Pancreas (tissue), 10 donors: ENCODE data around the gene ASIC3. TPM values are rescaled to one million over a fixed set of nuclear protein-coding genes. Genes with fewer than 3 reads are reported as not detected.

ENCODE experiments used
- ATAC-seq, 4 donors: fragments of 200-7000 bp; cut with Tn5 transposase; one replicate each; pipeline versions ENCODE4 v1.8.0 to v1.9.1; 2020; ENCODE audit warnings: mild to moderate bottlenecking in 4 of 4, moderate library complexity in 4 of 4
- DNase-seq, 6 donors: peaks; one replicate each; pipeline ENCODE4 v3.0.0-alpha.2; 2020
- FAIRE-seq: peaks from 2 replicates; lab custom pipeline; 2012; peaks lifted over from hg19 to GRCh38; lab: Jason Lieb, UNC
- H3K27ac ChIP-seq, 4 donors: fragments of 200-600 bp; sonication (generic); 1 replicate in 3 of 4; 2 replicates in 1 of 4; pipeline versions ENCODE4 v1.5.0 to v1.8.0; 2020
- H3K27me3 ChIP-seq, 4 donors: fragments of 200-600 bp; one replicate each; pipeline ENCODE4 v1.8.0; 2021
- H3K36me3 ChIP-seq, 3 donors: fragments of 200-600 bp; sonication (generic) in 1 of 3; one replicate each; pipeline versions ENCODE4 v1.5.0 to v1.8.0; 2020 to 2021
- H3K4me1 ChIP-seq, 3 donors: fragments of 200-600 bp; one replicate each; pipeline ENCODE4 v1.8.0; 2021
- H3K4me3 ChIP-seq, 4 donors: fragments of 200-600 bp; sonication (generic) in 2 of 4; one replicate each; pipeline versions ENCODE4 v1.5.0 to v1.8.0; 2020 to 2021
- H3K9me3 ChIP-seq, 4 donors: fragments of 200-600 bp; one replicate each; pipeline ENCODE4 v1.8.0; 2021
- CTCF ChIP-seq, 4 donors: fragments of 200-600 bp; sonication (generic) in 3 of 4; IDR thresholded peaks; one replicate each; pipeline versions ENCODE4 v1.5.0 to v1.8.0; 2021; ENCODE audit warnings: antibody characterized with exemption in 4 of 4
- WGBS, 2 donors: extraction: QIAGEN DNeasy Blood & Tissue Kit; methylation state at CpG; one replicate each; pipeline ENCODE4 v1.1.7; 2013; 5-methylcytosine and 5-hydroxymethylcytosine counted together
- intact Hi-C, 3 donors: fragments of 100-400 bp; cut with DNase I; formaldehyde crosslinking; loops; one replicate each; pipeline versions ENCODE4 v1.11.1 to v1.14.2; 2022
- polyA plus RNA-seq, 2 donors: library from polyadenylated mRNA; stranded (reverse); fragments of 200-250 nt; gene quantifications; one replicate each; pipeline ENCODE4 v1.2.3, GENCODE V29; 2013
- total RNA-seq, 6 donors: library from RNA; stranded (reverse); fragmentation: NEBNext Ultra II Directional in 4 of 6; extraction: Animal tissue kit (Norgen Biotek cat#: 25700) in 4 of 6; gene quantifications; one replicate each; pipeline versions ENCODE4 v1.2.1 to v1.2.4, GENCODE V29; 2021 to 2023
- donor health status: healthy with polysubstance abuse.
- donor health status: DM: no; HTN: no; CAD: no; lungs with moderate emphysema.
- donor health status: DM: no; HTN: no; CAD: no.
- donor health status: control.
- donor health status: control.
- donor health status: Bipolar disorder and iron deficiency.
- donor health status: DM: yes; HTN: yes; CAD: no.
- donor health status: DM: no; HTN: no; CAD: no.
- donor health status: DM: no; HTN: no; CAD: no.
- donor health status: DM: yes; HTN: yes; CAD: no.

The ASIC3 gene
- total and polyA plus RNA-seq, 8 donors, result 0.47 to 8.7 (median 0.83) TPM

GRCh38 chr7:151086802-151087244, 38.5 kb downstream of the ASIC3 start:
- intact Hi-C loops, result no loop called here
- DNase-seq, result peak in 3 of 6 donors; percentile 51 to 73 (median 61)
- no peak for TF ChIP-seq CTCF (IDR thresholded peaks at IDR 0.05)

GRCh38 chr7:151087245-151088018, 39.1 kb downstream of the ASIC3 start:
- WGBS, 2 donors, result 1% methylated on average over 59 to 70 of the region's 70 CpGs
- Histone ChIP-seq H3K27me3 (no peaks in the 10 kb centered on the region), H3K36me3 (no peaks in the 10 kb centered on the region), H3K9me3 (no peaks in the 10 kb centered on the region), H3K4me1 (peaks cover 17 to 36% (median 19%) of the 10 kb centered on the region in 3 donors), H3K27ac (peak overlapping the region; percentile 76 to 85 (median 81)), H3K4me3 (peak overlapping the region; percentile 74 to 79 (median 76))
- intact Hi-C loops, result no loop called here
- FAIRE-seq (no peak), ATAC-seq (peak; percentile 48 to 61 (median 54)), DNase-seq (peak; percentile 65 to 91 (median 82))
- TF ChIP-seq CTCF (IDR thresholded peaks at IDR 0.05), result peak in 3 of 4 donors; percentile 14 to 35 (median 25)

More at GRCh38 chr7:151086802-151087244, 38.5 kb downstream of the ASIC3 start:
- 0% methylated on average over 43 to 54 of the region's 56 CpGs for WGBS, 2 donors
- ATAC-seq (no peak), FAIRE-seq (no peak)
- Histone ChIP-seq H3K4me3 (peak overlapping the region; percentile 74 to 79 (median 76)), H3K4me1 (peaks cover 23 to 42% (median 25%) of the 10 kb centered on the region in 3 donors), H3K27ac (peak overlapping the region; percentile 76 to 85 (median 81)), H3K9me3 (no peaks in the 10 kb centered on the region), H3K27me3 (no peaks in the 10 kb centered on the region), H3K36me3 (no peaks in the 10 kb centered on the region)

- ATAC-seq (no peak), DNase-seq (peak in 1 of 6 donors; percentile 40), FAIRE-seq (no peak)
- Histone ChIP-seq H3K27ac (peak overlapping the region; percentile 76 to 85 (median 81)), H3K4me3 (peak overlapping the region; percentile 74 to 79 (median 76)), H3K4me1 (peaks cover 16 to 33% (median 19%) of the 10 kb centered on the region in 3 donors), H3K27me3 (no peaks in the 10 kb centered on the region), H3K36me3 (no peaks in the 10 kb centered on the region), H3K9me3 (no peaks in the 10 kb centered on the region)
- intact Hi-C loops, result no loop called here
- TF ChIP-seq CTCF (IDR thresholded peaks at IDR 0.05), result no peak
- 31 to 34% methylated on average over 16 of the region's 16 CpGs for WGBS, 2 donors
These were observed 39.9 kb downstream of the ASIC3 start for GRCh38 chr7:151088019-151088855.

GRCh38 chr7:151088856-151089699, 40.7 kb downstream of the ASIC3 start:
- TF ChIP-seq CTCF (IDR thresholded peaks at IDR 0.05), result no peak
- H3K4me1 ChIP-seq, result peaks cover 14 to 27% (median 14%) of the 10 kb centered on the region in 3 donors
- 26 to 31% methylated on average over 30 of the region's 30 CpGs for WGBS, 2 donors
- no peaks in the 10 kb centered on the region for H3K36me3 ChIP-seq
- intact Hi-C loops, result no loop called here
- DNase-seq (peak; percentile 72 to 89 (median 80)), FAIRE-seq (no peak), ATAC-seq (peak; percentile 41 to 55 (median 51))
- H3K27me3 ChIP-seq, result no peaks in the 10 kb centered on the region
- H3K9me3 ChIP-seq, result no peaks in the 10 kb centered on the region
- peak overlapping the region; percentile 76 to 85 (median 81) for H3K27ac ChIP-seq
- peak overlapping the region in 3 of 4 donors; percentile 74 to 79 (median 77) for H3K4me3 ChIP-seq
